Common myeloid progenitor, CD34-positive (primary cell): ENCODE measurements around the gene EIF5AL1.
"Not testable (repeated sequence)": the region's sequence is repeated elsewhere in the genome, so short reads cannot be mapped to it uniquely, and the experiment has no call there.

Experiments used
- CTCF ChIA-PET: fragments of 350-600 bp; sonication (Branson Sonifier 250); formaldehyde crosslinking; loops from one replicate; lab custom pipeline; 2021; ENCODE audit warnings: antibody characterized with exemption; lab: Charles Lee
- POLR2A ChIA-PET: fragments of 350-600 bp; sonication (Branson Sonifier 250); formaldehyde crosslinking; loops from one replicate; lab custom pipeline; 2021; ENCODE audit warnings: antibody characterized with exemption; lab: Charles Lee
- DNase-seq, 3 donors: peaks; one replicate each; pipeline versions ENCODE4 v3.0.0 to v3.0.0-alpha.2; 2013
- H3K27ac ChIP-seq, 2 experiments: 1 replicate in 1 of 2; 2 replicates in 1 of 2; pipeline ENCODE4 v1.7.0; 2013; ENCODE audit warnings: inconsistent platforms in 2 of 2, low read length in 2 of 2, mild to moderate bottlenecking in 2 of 2, low read depth in 1 of 2, moderate library complexity in 1 of 2; ENCODE audit not compliant: severe bottlenecking in 2 of 2, insufficient read depth in 1 of 2, poor library complexity in 1 of 2
- H3K27me3 ChIP-seq, 5 experiments: replicated peaks in 2 of 5; 1 replicate in 3 of 5; 2 replicates in 2 of 5; pipeline versions ENCODE4 v1.6.1 to v1.7.0; 2013; ENCODE audit warnings: low read length in 4 of 5, mild to moderate bottlenecking in 2 of 5, moderate library complexity in 2 of 5, inconsistent platforms in 1 of 5; ENCODE audit not compliant: insufficient read depth in 5 of 5, control insufficient read depth in 4 of 5
- H3K36me3 ChIP-seq, 4 experiments: 1 replicate in 2 of 4; 2 replicates in 2 of 4; pipeline versions ENCODE4 v1.6.1 to v1.7.0; 2013; ENCODE audit warnings: low read length in 3 of 4, control low read depth in 1 of 4, mild to moderate bottlenecking in 1 of 4; ENCODE audit not compliant: control insufficient read depth in 4 of 4, insufficient read depth in 4 of 4
- H3K4me1 ChIP-seq, 4 experiments: 1 replicate in 3 of 4; 2 replicates in 1 of 4; pipeline versions ENCODE4 v1.6.1 to v1.7.1; 2013; ENCODE audit warnings: low read length in 3 of 4, mild to moderate bottlenecking in 3 of 4, control low read depth in 1 of 4, inconsistent platforms in 1 of 4, moderate library complexity in 1 of 4; ENCODE audit not compliant: control insufficient read depth in 4 of 4, insufficient read depth in 4 of 4; ENCODE audit errors: control extremely low read depth in 1 of 4
- H3K4me3 ChIP-seq, 7 experiments: 1 replicate in 4 of 7; 2 replicates in 3 of 7; pipeline versions ENCODE4 v1.5.1 to v1.7.0; 2013; ENCODE audit warnings: mild to moderate bottlenecking in 7 of 7, low read length in 6 of 7, moderate library complexity in 6 of 7, inconsistent platforms in 2 of 7, low read depth in 2 of 7, control low read depth in 1 of 7; ENCODE audit not compliant: insufficient read depth in 4 of 7, control insufficient read depth in 1 of 7; ENCODE audit errors: extremely low read depth in 1 of 7
- H3K9me3 ChIP-seq, 5 experiments: 1 replicate in 4 of 5; 2 replicates in 1 of 5; pipeline versions ENCODE4 v1.6.1 to v1.7.1; 2013; ENCODE audit warnings: low read length in 4 of 5, mild to moderate bottlenecking in 2 of 5, inconsistent platforms in 1 of 5, low read depth in 1 of 5, moderate library complexity in 1 of 5; ENCODE audit not compliant: control insufficient read depth in 4 of 5, insufficient read depth in 2 of 5; ENCODE audit errors: control extremely low read depth in 1 of 5
- WGBS: methylation state at CpG from one replicate; pipeline ENCODE4 v1.1.5; 2013; ENCODE audit not compliant: insufficient coverage; 5-methylcytosine and 5-hydroxymethylcytosine counted together

The EIF5AL1 gene

DNA sequence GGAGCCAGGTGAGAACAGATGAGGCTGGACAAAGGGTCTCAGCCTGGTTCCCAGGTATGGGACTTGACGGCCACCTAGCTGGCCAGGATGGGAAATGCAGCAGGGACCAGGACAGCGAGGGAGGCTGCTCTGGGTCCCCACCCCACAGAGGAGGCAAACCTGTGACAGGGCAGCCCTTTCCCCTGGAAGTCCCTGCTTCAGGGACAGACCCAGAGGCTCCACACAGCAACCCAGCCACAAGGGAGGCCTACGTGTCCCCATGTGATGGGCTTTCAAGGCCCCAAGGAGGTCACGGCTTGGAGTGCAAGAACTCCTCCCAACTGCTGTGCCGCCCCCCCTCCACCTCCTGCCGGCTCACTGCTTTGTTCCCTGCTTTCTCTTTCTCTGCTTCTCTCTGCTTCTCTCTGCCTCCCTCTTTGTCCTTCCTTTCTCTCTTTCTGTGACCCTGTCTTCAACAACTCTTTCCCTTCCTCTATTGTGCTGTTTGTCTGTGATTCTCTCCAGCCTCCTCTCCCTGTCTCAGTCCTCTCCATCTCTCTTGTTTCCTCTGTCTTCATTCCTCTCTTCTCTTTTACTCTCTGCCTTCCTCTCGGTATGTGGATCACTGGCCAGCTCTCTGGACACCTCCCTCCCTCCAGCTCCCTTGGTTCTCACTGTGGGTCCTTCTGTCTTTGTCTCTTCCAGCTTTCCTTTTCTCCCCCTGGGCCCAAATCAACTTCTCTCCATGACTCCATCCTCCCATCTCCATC lies 9.6 kb upstream of the EIF5AL1 start:
- no peaks in the 10 kb centered on the region for H3K4me1 ChIP-seq
- no peak overlapping the region for H3K4me3 ChIP-seq
- no peak overlapping the region for H3K27ac ChIP-seq
- peaks cover 0 to 14% (median 4%) of the 10 kb centered on the region in 5 experiments for H3K27me3 ChIP-seq
- WGBS: 68% methylated on average over 7 of the region's 7 CpGs
- no peak for DNase-seq
- ChIA-PET CTCF (no interaction called here), POLR2A (no interaction called here)
- H3K36me3 ChIP-seq: no peaks in the 10 kb centered on the region
- H3K9me3 ChIP-seq: no peaks in the 10 kb centered on the region

- POLR2A ChIA-PET, H3K4me3 ChIP-seq, CTCF ChIA-PET, H3K4me1 ChIP-seq, DNase-seq, H3K27ac ChIP-seq, H3K9me3 ChIP-seq, H3K36me3 ChIP-seq: not testable (repeated sequence)
- whole genome bisulfite sequencing: 100% methylated on average over 1 of the region's 4 CpGs
- peaks cover 0 to 14% (median 4%) of the 10 kb centered on the region in 5 experiments for H3K27me3 ChIP-seq
These were observed 8.5 kb upstream of the EIF5AL1 start for GRCh38 chr10:79503787-79504186.

GRCh38 chr10:79504483-79504882 lies 7.8 kb upstream of the EIF5AL1 start:
- H3K4me1 ChIP-seq, H3K27ac ChIP-seq, DNase-seq, H3K4me3 ChIP-seq, POLR2A ChIA-PET, H3K36me3 ChIP-seq, CTCF ChIA-PET, H3K9me3 ChIP-seq: not testable (repeated sequence)
- WGBS: no CpG with 5 or more reads among the region's 2 CpGs
- peaks cover 0 to 14% (median 4%) of the 10 kb centered on the region in 5 experiments for H3K27me3 ChIP-seq

GRCh38 chr10:79505328-79505727 lies 7.0 kb upstream of the EIF5AL1 start:
- H3K4me3 ChIP-seq, H3K36me3 ChIP-seq, DNase-seq, H3K27ac ChIP-seq, H3K9me3 ChIP-seq, CTCF ChIA-PET, POLR2A ChIA-PET, H3K4me1 ChIP-seq: not testable (repeated sequence)
- peaks cover 0 to 14% (median 4%) of the 10 kb centered on the region in 5 experiments for H3K27me3 ChIP-seq

- Histone ChIP-seq H3K36me3 (no peaks in the 10 kb centered on the region), H3K4me1 (no peaks in the 10 kb centered on the region), H3K27me3 (peaks cover 0 to 14% (median 4%) of the 10 kb centered on the region in 5 experiments), H3K4me3 (no peak overlapping the region), H3K27ac (no peak overlapping the region), H3K9me3 (no peaks in the 10 kb centered on the region)
- no peak for DNase-seq
- CTCF ChIA-PET: interaction anchor here (1.2 kb wide), 1 partner anchor 8 kb away, joined by 6 read pairs; no protein-coding TSS in a partner anchor
- POLR2A ChIA-PET: no interaction called here
These were observed 6.5 kb upstream of the EIF5AL1 start for GRCh38 chr10:79505829-79506228.

GRCh38 chr10:79507440-79508167 lies 4.7 kb upstream of the EIF5AL1 start:
- 90% methylated on average over 8 of the region's 9 CpGs for WGBS
- CTCF ChIA-PET: interaction anchor here (1.0 kb wide), 1 partner anchor 134 kb away, joined by 5 read pairs; no protein-coding TSS in a partner anchor

GRCh38 chr10:79508245-79508644 lies 4.1 kb upstream of the EIF5AL1 start:
- peaks cover 0 to 11% (median 4%) of the 10 kb centered on the region in 5 experiments for H3K27me3 ChIP-seq
- WGBS: 100% methylated on average over 1 of the region's 4 CpGs
- H3K9me3 ChIP-seq, DNase-seq, H3K36me3 ChIP-seq, POLR2A ChIA-PET, H3K4me1 ChIP-seq, H3K27ac ChIP-seq, H3K4me3 ChIP-seq: not testable (repeated sequence)
- CTCF ChIA-PET: interaction anchor here (1.0 kb wide), 1 partner anchor 135 kb away, joined by 5 read pairs; no protein-coding TSS in a partner anchor

More at GRCh38 chr10:79507440-79508167, 4.7 kb upstream of the EIF5AL1 start:
- no peak overlapping the region for H3K4me3 ChIP-seq
- no peaks in the 10 kb centered on the region for H3K9me3 ChIP-seq
- no peak for DNase-seq
- POLR2A ChIA-PET: interaction anchor here (0.7 kb wide), 1 partner anchor 1900 kb away, joined by 4 read pairs; no protein-coding TSS in a partner anchor
- H3K27me3 ChIP-seq: peaks cover 0 to 13% (median 4%) of the 10 kb centered on the region in 5 experiments
- H3K27ac ChIP-seq: no peak overlapping the region
- H3K4me1 ChIP-seq: no peaks in the 10 kb centered on the region
- no peaks in the 10 kb centered on the region for H3K36me3 ChIP-seq
